ENCODE data around the gene ISM2. TPM values are rescaled to one million over a fixed set of nuclear protein-coding genes. Genes with fewer than 3 reads are reported as not detected.

Gene ISM2
- total RNA-seq, 2 experiments from 2014 or later: 0.74 to 0.94 TPM

GRCh38 chr14:77459072-77459723 is 39.4 kb downstream of the ISM2 start:
- H3K4me3 Mint-ChIP-seq: peak overlapping the region; percentile 99
- ATAC-seq (no peak), DNase-seq (peak; percentile 91)
- TF ChIP-seq, protein P1, sequence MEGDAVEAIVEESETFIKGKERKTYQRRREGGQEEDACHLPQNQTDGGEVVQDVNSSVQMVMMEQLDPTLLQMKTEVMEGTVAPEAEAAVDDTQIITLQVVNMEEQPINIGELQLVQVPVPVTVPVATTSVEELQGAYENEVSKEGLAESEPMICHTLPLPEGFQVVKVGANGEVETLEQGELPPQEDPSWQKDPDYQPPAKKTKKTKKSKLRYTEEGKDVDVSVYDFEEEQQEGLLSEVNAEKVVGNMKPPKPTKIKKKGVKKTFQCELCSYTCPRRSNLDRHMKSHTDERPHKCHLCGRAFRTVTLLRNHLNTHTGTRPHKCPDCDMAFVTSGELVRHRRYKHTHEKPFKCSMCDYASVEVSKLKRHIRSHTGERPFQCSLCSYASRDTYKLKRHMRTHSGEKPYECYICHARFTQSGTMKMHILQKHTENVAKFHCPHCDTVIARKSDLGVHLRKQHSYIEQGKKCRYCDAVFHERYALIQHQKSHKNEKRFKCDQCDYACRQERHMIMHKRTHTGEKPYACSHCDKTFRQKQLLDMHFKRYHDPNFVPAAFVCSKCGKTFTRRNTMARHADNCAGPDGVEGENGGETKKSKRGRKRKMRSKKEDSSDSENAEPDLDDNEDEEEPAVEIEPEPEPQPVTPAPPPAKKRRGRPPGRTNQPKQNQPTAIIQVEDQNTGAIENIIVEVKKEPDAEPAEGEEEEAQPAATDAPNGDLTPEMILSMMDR (IDR thresholded peaks at IDR 0.05): peak; percentile 76
- intact Hi-C loops (cut with micrococcal nuclease): loop anchor here (5.0 kb wide), 3 partner anchors 137 to 248 kb away; partner anchors contain the start of genes ALKBH1, GSTZ1, POMT2 and SLIRP
- H3K4me1 Mint-ChIP-seq (ENCODE audit: low read depth): peaks cover 37% of the 10 kb centered on the region
- H3K9me3 Mint-ChIP-seq: no peaks in the 10 kb centered on the region
- H3K27ac Mint-ChIP-seq: peak overlapping the region; percentile 100
- H3K36me3 Mint-ChIP-seq (ENCODE audit: low read depth): peaks cover 44% of the 10 kb centered on the region
- POLR2A ChIA-PET: interaction anchor here (0.6 to 2.1 kb wide), 10 partner anchors 9 to 693 kb away, joined by 3 to 8 read pairs (median 4); partner anchors contain the start of genes ALKBH1, SAMD15, SLIRP and TMED8
- CTCF ChIA-PET: interaction anchor here (0.6 to 2.4 kb wide), 30 partner anchors 8 to 345 kb away, joined by 3 to 27 read pairs (median 4); partner anchors contain the start of genes GSTZ1, POMT2, SAMD15 and TMED8
- no peaks in the 10 kb centered on the region for H3K27me3 Mint-ChIP-seq

- Mint-ChIP-seq H3K27me3 (no peaks in the 10 kb centered on the region), H3K27ac (peak overlapping the region; percentile 100), H3K4me3 (peak overlapping the region; percentile 99), H3K36me3 (ENCODE audit: low read depth) (peaks cover 39% of the 10 kb centered on the region), H3K9me3 (no peaks in the 10 kb centered on the region), H3K4me1 (ENCODE audit: low read depth) (peaks cover 39% of the 10 kb centered on the region)
- ChIA-PET POLR2A (interaction anchor here (0.6 to 2.1 kb wide), 12 partner anchors 9 to 692 kb away, joined by 3 to 8 read pairs (median 4); partner anchors contain the start of genes ALKBH1, SAMD15, SLIRP and SNW1), CTCF (interaction anchor here (0.7 to 2.4 kb wide), 21 partner anchors 10 to 300 kb away, joined by 3 to 27 read pairs (median 5); partner anchors contain the start of genes GSTZ1, POMT2, SAMD15 and TMED8)
- intact Hi-C loops (cut with micrococcal nuclease): loop anchor here (5.0 kb wide), 3 partner anchors 136 to 249 kb away; partner anchors contain the start of genes ALKBH1, GSTZ1, POMT2 and SLIRP
- ATAC-seq: peak; percentile 12
- TF ChIP-seq, protein P1 (IDR thresholded peaks at IDR 0.05): no peak
- DNase-seq: peak; percentile 59
Observed at GRCh38 chr14:77458249-77458950, 40.2 kb downstream of the ISM2 start.

GRCh38 chr14:77457522-77458248 is 40.9 kb downstream of the ISM2 start, which contains the start of the genes AHSA1 and VIPAS39:
Gene AHSA1 (plus strand): TSS chr14:77458093. CDS start chr14:77458190, 97 bp downstream.
Gene VIPAS39 (minus strand): TSS chr14:77457601. CDS start chr14:77454102, 3,499 bp downstream.
- H3K27ac Mint-ChIP-seq: peak within 1 kb of the TSS; percentile 100
- peak within 1 kb of the TSS; percentile 99 for H3K4me3 Mint-ChIP-seq
- TF ChIP-seq, protein P1 (IDR thresholded peaks at IDR 0.05): no peak

GRCh38 chr14:77457115-77457521 is 41.5 kb downstream of the ISM2 start:
- intact Hi-C loops (cut with micrococcal nuclease): loop anchor here (2.0 to 5.0 kb wide), 4 partner anchors 80 to 250 kb away; partner anchors contain the start of genes ALKBH1, GSTZ1, POMT2 and SAMD15

More at GRCh38 chr14:77457522-77458248, 40.9 kb downstream of the ISM2 start, which contains the start of the genes AHSA1 and VIPAS39:
- Mint-ChIP-seq H3K27me3 (no peaks in the 10 kb centered on the region), H3K4me1 (ENCODE audit: low read depth) (peaks cover 39% of the 10 kb centered on the region), H3K36me3 (ENCODE audit: low read depth) (peaks cover 39% of the 10 kb centered on the region), H3K9me3 (no peaks in the 10 kb centered on the region)
- ChIA-PET POLR2A (interaction anchor here (0.6 to 2.1 kb wide), 9 partner anchors 16 to 341 kb away, joined by 3 to 8 read pairs (median 3); partner anchors contain the start of genes ALKBH1, SAMD15, SLIRP and SNW1), CTCF (interaction anchor here (0.8 to 2.4 kb wide), 4 partner anchors 15 to 150 kb away, joined by 3 to 10 read pairs (median 7); partner anchors contain the start of genes GSTZ1 and POMT2)
- intact Hi-C loops (cut with micrococcal nuclease): loop anchor here (2.0 to 5.0 kb wide), 4 partner anchors 81 to 250 kb away; partner anchors contain the start of genes ALKBH1, GSTZ1, POMT2 and SAMD15
- peak; percentile 96 for ATAC-seq
- peak; percentile 98 for DNase-seq

More at GRCh38 chr14:77457115-77457521, 41.5 kb downstream of the ISM2 start:
- ATAC-seq (no peak), DNase-seq (no peak)
- H3K27ac Mint-ChIP-seq: peak overlapping the region; percentile 100
- H3K4me1 Mint-ChIP-seq (ENCODE audit: low read depth): peaks cover 39% of the 10 kb centered on the region
- TF ChIP-seq, protein P1 (IDR thresholded peaks at IDR 0.05): no peak
- H3K27me3 Mint-ChIP-seq: no peaks in the 10 kb centered on the region
- POLR2A ChIA-PET: interaction anchor here (0.6 kb wide), 2 partner anchors 17 to 341 kb away, joined by 3 read pairs; no protein-coding TSS in a partner anchor
- peak overlapping the region; percentile 99 for H3K4me3 Mint-ChIP-seq
- CTCF ChIA-PET: interaction anchor here (0.8 kb wide), 1 partner anchor 15 kb away, joined by 3 read pairs; no protein-coding TSS in a partner anchor
- H3K36me3 Mint-ChIP-seq (ENCODE audit: low read depth): peaks cover 34% of the 10 kb centered on the region
- no peaks in the 10 kb centered on the region for H3K9me3 Mint-ChIP-seq

Measured in activated CD8-positive, alpha-beta T cell treated with anti-CD3 and anti-CD28 coated beads for 36 hours (primary cell).